Left lung (tissue), 10 donors: ENCODE data around the gene CTIF. TPM values are rescaled to one million over a fixed set of nuclear protein-coding genes. Genes with fewer than 3 reads are reported as not detected.

Source experiments
- ATAC-seq: fragments of 200-7000 bp; cut with Tn5 transposase; one replicate; pipeline ENCODE4 v1.9.1; 2020; ENCODE audit warnings: moderate library complexity
- DNase-seq, 4 donors: peaks; one replicate each; pipeline ENCODE4 v3.0.0-alpha.2; 2013 to 2020
- H3K27ac ChIP-seq, 2 donors: fragments of 200-600 bp; sonication (generic) in 1 of 2; one replicate each; pipeline versions ENCODE4 v1.5.0 to v1.8.0; 2020 to 2021
- H3K27me3 ChIP-seq, 2 donors: fragments of 200-600 bp; sonication (generic) in 1 of 2; one replicate each; pipeline versions ENCODE4 v1.5.0 to v1.8.0; 2020 to 2021
- H3K36me3 ChIP-seq, 2 donors: fragments of 200-600 bp; sonication (generic) in 1 of 2; one replicate each; pipeline versions ENCODE4 v1.5.0 to v1.8.0; 2020 to 2021
- H3K4me1 ChIP-seq, 2 donors: fragments of 200-600 bp; one replicate each; pipeline ENCODE4 v1.8.0; 2021
- H3K4me3 ChIP-seq, 2 donors: fragments of 200-600 bp; sonication (generic) in 1 of 2; one replicate each; pipeline versions ENCODE4 v1.5.0 to v1.8.0; 2020 to 2021; ENCODE audit warnings: mild to moderate bottlenecking in 1 of 2
- H3K9me3 ChIP-seq, 2 donors: fragments of 200-600 bp; sonication (generic) in 1 of 2; one replicate each; pipeline versions ENCODE4 v1.5.0 to v1.8.0; 2020 to 2021
- CTCF ChIP-seq, 2 donors: fragments of 200-600 bp; sonication (generic) in 1 of 2; IDR thresholded peaks; one replicate each; pipeline versions ENCODE4 v1.5.0 to v1.8.0; 2021; ENCODE audit warnings: antibody characterized with exemption in 2 of 2
- intact Hi-C, 2 donors: fragments of 100-400 bp; cut with DNase I; formaldehyde crosslinking; loops; one replicate each; pipeline versions ENCODE4 v1.11.2 to v1.14.2; 2022
- polyA plus RNA-seq, 6 donors: library from polyadenylated mRNA; unstranded; fragments of 120-200 nt; gene quantifications; one replicate each; pipeline ENCODE4 v1.2.1, GENCODE V29; 2013; ENCODE audit not compliant: insufficient read length in 6 of 6
- total RNA-seq, 2 donors: library from RNA; stranded (reverse); fragmentation: NEBNext Ultra II Directional; extraction: Animal tissue kit (Norgen Biotek cat#: 25700); gene quantifications; one replicate each; pipeline ENCODE4 v1.2.1, GENCODE V29; 2021
- donor health status: DM: no; HTN: yes; CAD: no.
- donor health status: DM: no; HTN: no; CAD: no.

Gene CTIF
- total and polyA plus RNA-seq, 8 donors = 24.9 to 46.1 (median 34.9) TPM

GRCh38 chr18:48871391-48872166 is 332.7 kb downstream of the CTIF start:
- TF ChIP-seq CTCF (IDR thresholded peaks at IDR 0.05) = no peak

GRCh38 chr18:48872234-48873145 is 333.7 kb downstream of the CTIF start:
- intact Hi-C loops = no loop called here
- DNase-seq (no peak), ATAC-seq (peak; percentile 8)
- H3K9me3 ChIP-seq = no peaks in the 10 kb centered on the region
- H3K4me1 ChIP-seq = peaks cover 8 to 29% of the 10 kb centered on the region in 2 donors
- no peaks in the 10 kb centered on the region for H3K27me3 ChIP-seq
- no peak for TF ChIP-seq CTCF (IDR thresholded peaks at IDR 0.05)
- H3K27ac ChIP-seq = peak overlapping the region; percentile 10 to 53
- no peak overlapping the region for H3K4me3 ChIP-seq
- no peaks in the 10 kb centered on the region for H3K36me3 ChIP-seq

More at GRCh38 chr18:48871391-48872166, 332.7 kb downstream of the CTIF start:
- DNase-seq (no peak), ATAC-seq (no peak)
- H3K4me3 ChIP-seq = no peak overlapping the region
- intact Hi-C loops = no loop called here
- H3K9me3 ChIP-seq = no peaks in the 10 kb centered on the region
- H3K27ac ChIP-seq = no peak overlapping the region
- H3K4me1 ChIP-seq = peaks cover 8 to 29% of the 10 kb centered on the region in 2 donors
- no peaks in the 10 kb centered on the region for H3K27me3 ChIP-seq
- H3K36me3 ChIP-seq = no peaks in the 10 kb centered on the region

- ATAC-seq (no peak), DNase-seq (no peak)
- Histone ChIP-seq H3K4me3 (no peak overlapping the region), H3K27me3 (no peaks in the 10 kb centered on the region), H3K4me1 (peaks cover 11 to 26% of the 10 kb centered on the region in 2 donors), H3K9me3 (no peaks in the 10 kb centered on the region), H3K27ac (no peak overlapping the region), H3K36me3 (no peaks in the 10 kb centered on the region)
- intact Hi-C loops = no loop called here
- TF ChIP-seq CTCF (IDR thresholded peaks at IDR 0.05) = no peak
These were observed 335.4 kb downstream of the CTIF start for GRCh38 chr18:48874233-48874632.

- Histone ChIP-seq H3K27ac (no peak overlapping the region), H3K4me3 (no peak overlapping the region), H3K27me3 (no peaks in the 10 kb centered on the region), H3K4me1 (peaks cover 11 to 25% of the 10 kb centered on the region in 2 donors), H3K9me3 (no peaks in the 10 kb centered on the region), H3K36me3 (no peaks in the 10 kb centered on the region)
- no peak for TF ChIP-seq CTCF (IDR thresholded peaks at IDR 0.05)
- DNase-seq = peak in 1 of 4 donors; percentile 50
- ATAC-seq = no peak
- intact Hi-C loops = no loop called here
These were observed 335.9 kb downstream of the CTIF start for GRCh38 chr18:48874701-48875162.
